Measurements from ENCODE around the gene KIF25. TPM values are rescaled to one million over a fixed set of nuclear protein-coding genes. Genes with fewer than 3 reads are reported as not detected.

Gene KIF25
- total RNA-seq, 1 experiment from 2014 or later: 0.28 TPM

- TF ChIP-seq, protein P1, sequence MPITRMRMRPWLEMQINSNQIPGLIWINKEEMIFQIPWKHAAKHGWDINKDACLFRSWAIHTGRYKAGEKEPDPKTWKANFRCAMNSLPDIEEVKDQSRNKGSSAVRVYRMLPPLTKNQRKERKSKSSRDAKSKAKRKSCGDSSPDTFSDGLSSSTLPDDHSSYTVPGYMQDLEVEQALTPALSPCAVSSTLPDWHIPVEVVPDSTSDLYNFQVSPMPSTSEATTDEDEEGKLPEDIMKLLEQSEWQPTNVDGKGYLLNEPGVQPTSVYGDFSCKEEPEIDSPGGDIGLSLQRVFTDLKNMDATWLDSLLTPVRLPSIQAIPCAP (CRISPR knock-in tag; IDR thresholded peaks at IDR 0.05): no peak
- TF ChIP-seq NR1H2 (CRISPR knock-in tag; IDR thresholded peaks at IDR 0.05) (no peak), ZNF232 (CRISPR knock-in tag; IDR thresholded peaks at IDR 0.05) (no peak)
- TF ChIP-seq, protein P2, sequence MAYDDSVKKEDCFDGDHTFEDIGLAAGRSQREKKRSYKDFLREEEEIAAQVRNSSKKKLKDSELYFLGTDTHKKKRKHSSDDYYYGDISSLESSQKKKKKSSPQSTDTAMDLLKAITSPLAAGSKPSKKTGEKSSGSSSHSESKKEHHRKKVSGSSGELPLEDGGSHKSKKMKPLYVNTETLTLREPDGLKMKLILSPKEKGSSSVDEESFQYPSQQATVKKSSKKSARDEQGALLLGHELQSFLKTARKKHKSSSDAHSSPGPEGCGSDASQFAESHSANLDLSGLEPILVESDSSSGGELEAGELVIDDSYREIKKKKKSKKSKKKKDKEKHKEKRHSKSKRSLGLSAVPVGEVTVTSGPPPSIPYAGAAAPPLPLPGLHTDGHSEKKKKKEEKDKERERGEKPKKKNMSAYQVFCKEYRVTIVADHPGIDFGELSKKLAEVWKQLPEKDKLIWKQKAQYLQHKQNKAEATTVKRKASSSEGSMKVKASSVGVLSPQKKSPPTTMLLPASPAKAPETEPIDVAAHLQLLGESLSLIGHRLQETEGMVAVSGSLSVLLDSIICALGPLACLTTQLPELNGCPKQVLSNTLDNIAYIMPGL (CRISPR knock-in tag; IDR thresholded peaks at IDR 0.05): no peak
These were observed 85.5 kb downstream of the KIF25 start (continued) for GRCh38 chr6:168082860-168083513.

- ChIA-PET POLR2A (no interaction called here), CTCF (interaction anchor here (1.6 kb wide), 1 partner anchor 23 kb away, joined by 3 read pairs; no protein-coding TSS in a partner anchor)
- Mint-ChIP-seq H3K36me3 (no peaks in the 10 kb centered on the region), H3K4me3 (no peak overlapping the region), H3K9me3 (no peaks in the 10 kb centered on the region), H3K4me1 (peaks cover 19% of the 10 kb centered on the region), H3K27me3 (ENCODE audit: low read depth) (no peaks in the 10 kb centered on the region; the same call in 1 of the 2 replicates), H3K27ac (no peak overlapping the region)
- TF ChIP-seq, protein P3, sequence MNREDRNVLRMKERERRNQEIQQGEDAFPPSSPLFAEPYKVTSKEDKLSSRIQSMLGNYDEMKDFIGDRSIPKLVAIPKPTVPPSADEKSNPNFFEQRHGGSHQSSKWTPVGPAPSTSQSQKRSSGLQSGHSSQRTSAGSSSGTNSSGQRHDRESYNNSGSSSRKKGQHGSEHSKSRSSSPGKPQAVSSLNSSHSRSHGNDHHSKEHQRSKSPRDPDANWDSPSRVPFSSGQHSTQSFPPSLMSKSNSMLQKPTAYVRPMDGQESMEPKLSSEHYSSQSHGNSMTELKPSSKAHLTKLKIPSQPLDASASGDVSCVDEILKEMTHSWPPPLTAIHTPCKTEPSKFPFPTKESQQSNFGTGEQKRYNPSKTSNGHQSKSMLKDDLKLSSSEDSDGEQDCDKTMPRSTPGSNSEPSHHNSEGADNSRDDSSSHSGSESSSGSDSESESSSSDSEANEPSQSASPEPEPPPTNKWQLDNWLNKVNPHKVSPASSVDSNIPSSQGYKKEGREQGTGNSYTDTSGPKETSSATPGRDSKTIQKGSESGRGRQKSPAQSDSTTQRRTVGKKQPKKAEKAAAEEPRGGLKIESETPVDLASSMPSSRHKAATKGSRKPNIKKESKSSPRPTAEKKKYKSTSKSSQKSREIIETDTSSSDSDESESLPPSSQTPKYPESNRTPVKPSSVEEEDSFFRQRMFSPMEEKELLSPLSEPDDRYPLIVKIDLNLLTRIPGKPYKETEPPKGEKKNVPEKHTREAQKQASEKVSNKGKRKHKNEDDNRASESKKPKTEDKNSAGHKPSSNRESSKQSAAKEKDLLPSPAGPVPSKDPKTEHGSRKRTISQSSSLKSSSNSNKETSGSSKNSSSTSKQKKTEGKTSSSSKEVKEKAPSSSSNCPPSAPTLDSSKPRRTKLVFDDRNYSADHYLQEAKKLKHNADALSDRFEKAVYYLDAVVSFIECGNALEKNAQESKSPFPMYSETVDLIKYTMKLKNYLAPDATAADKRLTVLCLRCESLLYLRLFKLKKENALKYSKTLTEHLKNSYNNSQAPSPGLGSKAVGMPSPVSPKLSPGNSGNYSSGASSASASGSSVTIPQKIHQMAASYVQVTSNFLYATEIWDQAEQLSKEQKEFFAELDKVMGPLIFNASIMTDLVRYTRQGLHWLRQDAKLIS (CRISPR knock-in tag; IDR thresholded peaks at IDR 0.05; ENCODE audit: borderline replicate concordance): no peak
- no peak for TF ChIP-seq ZNF219 (CRISPR knock-in tag; IDR thresholded peaks at IDR 0.05; ENCODE audit: borderline replicate concordance)
- no peak for TF ChIP-seq KAT7 (CRISPR knock-in tag; IDR thresholded peaks at IDR 0.05; ENCODE audit: borderline replicate concordance)
- TF ChIP-seq AR (CRISPR knock-in tag; IDR thresholded peaks at IDR 0.05): no peak
- no peak for TF ChIP-seq TEAD1 (CRISPR knock-in tag; IDR thresholded peaks at IDR 0.05)
- no peak for TF ChIP-seq E2F1 (CRISPR knock-in tag; IDR thresholded peaks at IDR 0.05)
- no peak for DNase-seq (ENCODE audit: low spot score)
- ATAC-seq: no peak
These were observed 86.0 kb downstream of the KIF25 start for GRCh38 chr6:168083514-168083885.

DNA sequence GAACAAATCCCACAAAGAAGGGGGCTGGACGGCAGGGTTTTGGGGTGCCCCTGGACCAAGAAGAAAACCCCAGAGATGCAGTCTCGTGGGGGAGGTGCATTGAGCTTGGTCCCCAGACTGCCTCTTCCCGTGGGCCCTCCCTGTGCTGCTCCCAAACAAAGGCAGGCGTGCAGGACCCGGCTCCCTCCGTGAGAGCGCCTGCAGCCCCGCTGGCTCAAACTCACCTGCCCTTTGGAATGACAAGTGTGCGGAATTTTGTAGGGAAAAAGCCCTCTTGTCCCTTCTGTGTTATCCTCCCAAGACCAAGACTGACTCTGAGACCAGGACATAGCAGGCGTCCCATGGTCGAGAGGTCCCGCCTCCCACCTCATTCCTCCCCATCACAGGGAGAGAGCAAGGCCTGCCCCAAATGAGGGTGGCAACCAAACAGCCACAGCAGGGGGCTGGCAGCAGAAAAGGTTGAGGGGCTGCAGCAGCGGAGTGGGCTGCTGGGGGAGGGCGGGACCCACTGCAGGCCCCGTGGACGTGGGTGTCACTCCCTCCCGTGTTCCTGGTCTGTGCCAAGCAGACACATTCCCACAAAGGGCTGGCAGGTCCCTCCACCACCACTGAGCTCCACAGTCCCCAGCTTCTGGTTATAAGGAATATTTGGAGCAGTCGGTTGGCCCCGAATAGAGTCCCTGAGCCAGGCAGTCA, 87.1 kb downstream of the KIF25 start:
- Mint-ChIP-seq H3K27me3 (ENCODE audit: low read depth) (no peaks in the 10 kb centered on the region; the same call in 1 of the 2 replicates), H3K9me3 (no peaks in the 10 kb centered on the region), H3K4me3 (no peak overlapping the region), H3K27ac (no peak overlapping the region), H3K36me3 (no peaks in the 10 kb centered on the region), H3K4me1 (peaks cover 28% of the 10 kb centered on the region)
- POLR2A ChIA-PET: no interaction called here
- no peak for DNase-seq (ENCODE audit: low spot score)
- TF ChIP-seq ZNF121 (CRISPR knock-in tag; IDR thresholded peaks at IDR 0.05) (no peak), ZNF396 (CRISPR knock-in tag; IDR thresholded peaks at IDR 0.05; ENCODE audit: borderline replicate concordance) (no peak), CREM (CRISPR knock-in tag; IDR thresholded peaks at IDR 0.05) (no peak), ATF1 (CRISPR knock-in tag; IDR thresholded peaks at IDR 0.05) (no peak), ZNF423 (CRISPR knock-in tag; IDR thresholded peaks at IDR 0.05) (no peak)
- TF ChIP-seq, protein P4, sequence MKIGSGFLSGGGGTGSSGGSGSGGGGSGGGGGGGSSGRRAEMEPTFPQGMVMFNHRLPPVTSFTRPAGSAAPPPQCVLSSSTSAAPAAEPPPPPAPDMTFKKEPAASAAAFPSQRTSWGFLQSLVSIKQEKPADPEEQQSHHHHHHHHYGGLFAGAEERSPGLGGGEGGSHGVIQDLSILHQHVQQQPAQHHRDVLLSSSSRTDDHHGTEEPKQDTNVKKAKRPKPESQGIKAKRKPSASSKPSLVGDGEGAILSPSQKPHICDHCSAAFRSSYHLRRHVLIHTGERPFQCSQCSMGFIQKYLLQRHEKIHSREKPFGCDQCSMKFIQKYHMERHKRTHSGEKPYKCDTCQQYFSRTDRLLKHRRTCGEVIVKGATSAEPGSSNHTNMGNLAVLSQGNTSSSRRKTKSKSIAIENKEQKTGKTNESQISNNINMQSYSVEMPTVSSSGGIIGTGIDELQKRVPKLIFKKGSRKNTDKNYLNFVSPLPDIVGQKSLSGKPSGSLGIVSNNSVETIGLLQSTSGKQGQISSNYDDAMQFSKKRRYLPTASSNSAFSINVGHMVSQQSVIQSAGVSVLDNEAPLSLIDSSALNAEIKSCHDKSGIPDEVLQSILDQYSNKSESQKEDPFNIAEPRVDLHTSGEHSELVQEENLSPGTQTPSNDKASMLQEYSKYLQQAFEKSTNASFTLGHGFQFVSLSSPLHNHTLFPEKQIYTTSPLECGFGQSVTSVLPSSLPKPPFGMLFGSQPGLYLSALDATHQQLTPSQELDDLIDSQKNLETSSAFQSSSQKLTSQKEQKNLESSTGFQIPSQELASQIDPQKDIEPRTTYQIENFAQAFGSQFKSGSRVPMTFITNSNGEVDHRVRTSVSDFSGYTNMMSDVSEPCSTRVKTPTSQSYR (CRISPR knock-in tag; IDR thresholded peaks at IDR 0.05): no peak
- CTCF ChIA-PET: no interaction called here
- ATAC-seq: no peak

Data from WTC11 (cell line).